ENCODE results near the gene PSMA5. TPM values are rescaled to one million over a fixed set of nuclear protein-coding genes. Genes with fewer than 3 reads are reported as not detected.

Gene PSMA5
- total RNA-seq, 5 donors from 2014 or later (not counting 1 experiment from before 2014, with no cell fraction given), result 41.1 to 91.2 (median 75.5) TPM

DNA sequence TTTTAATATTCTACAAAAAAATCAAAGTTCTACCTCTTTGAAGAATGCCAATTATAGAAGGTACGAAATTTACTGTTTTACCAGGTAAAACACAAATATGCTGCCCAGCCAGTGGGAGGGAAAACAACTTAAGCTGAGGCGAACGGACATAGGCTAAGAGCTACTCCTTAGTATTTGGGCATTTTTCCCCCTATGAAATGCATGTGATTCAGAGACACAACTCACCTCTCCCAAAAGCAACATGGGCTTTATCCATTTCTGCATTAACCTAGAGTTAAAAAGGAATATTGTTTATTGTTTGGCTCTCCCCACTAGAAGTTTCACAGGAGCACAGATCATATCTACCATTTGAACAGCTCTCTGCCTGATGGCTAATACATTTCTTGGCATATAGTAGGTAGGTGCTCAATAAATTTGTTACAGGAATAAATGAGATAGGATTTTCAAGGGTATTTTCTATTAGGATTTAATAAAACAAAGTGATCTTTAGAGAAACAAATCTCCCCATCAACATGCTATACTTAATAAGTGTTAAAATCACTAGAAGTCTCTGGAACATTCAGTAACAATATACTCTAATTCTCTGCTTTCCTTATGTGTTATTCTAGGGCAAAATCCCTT, 26.1 kb downstream of the PSMA5 start:
- no peak overlapping the region for H3K27ac Mint-ChIP-seq
- Histone ChIP-seq H3K4me3 (ENCODE audit: control insufficient read depth in 1 of 2, extremely low read depth in 1 of 2, low read length in 1 of 2) (no peak overlapping the region), H3K4me1 (ENCODE audit: control insufficient read depth in 1 of 2, extremely low read depth in 1 of 2, insufficient read depth in 2 of 2, low read length in 2 of 2) (peaks cover 7 to 14% of the 10 kb centered on the region in 2 experiments), H3K9me3 (no peaks in the 10 kb centered on the region), H3K36me3 (ENCODE audit: control insufficient read depth in 2 of 2, extremely low read depth in 1 of 2, insufficient read depth in 1 of 2, low read length in 1 of 2) (peaks cover 0 to 24% of the 10 kb centered on the region in 2 donors), H3K27me3 (replicated peaks in 1 of 2; ENCODE audit: control insufficient read depth in 2 of 2, extremely low read depth in 1 of 2, insufficient read depth in 2 of 2, low read length in 1 of 2) (peaks cover 0 to 25% of the 10 kb centered on the region in 2 experiments), H3K27ac (ENCODE audit: low read length) (no peak overlapping the region)
- H3K4me1 Mint-ChIP-seq, result peaks cover 19 to 27% (median 27%) of the 10 kb centered on the region in 3 donors
- CTCF ChIA-PET, result interaction anchor here (0.7 to 4.6 kb wide), 7 partner anchors 15 to 132 kb away, joined by 3 to 40 read pairs (median 5); partner anchors contain the start of gene PSRC1 (in 2 of the 2)
- no CpG with 5 or more reads among the region's 3 CpGs for WGBS (ENCODE audit: insufficient coverage)
- peaks cover 20 to 28% of the 10 kb centered on the region in 2 donors for H3K27me3 Mint-ChIP-seq
- H3K4me3 Mint-ChIP-seq, result no peak overlapping the region
- POLR2A ChIA-PET, result no interaction called here
- ATAC-seq (replicated peaks in 1 of 4) (no peak), DNase-seq (no peak)
- H3K9me3 Mint-ChIP-seq, result no peaks in the 10 kb centered on the region
- H3K36me3 Mint-ChIP-seq, result peaks cover 17% of the 10 kb centered on the region

DNA sequence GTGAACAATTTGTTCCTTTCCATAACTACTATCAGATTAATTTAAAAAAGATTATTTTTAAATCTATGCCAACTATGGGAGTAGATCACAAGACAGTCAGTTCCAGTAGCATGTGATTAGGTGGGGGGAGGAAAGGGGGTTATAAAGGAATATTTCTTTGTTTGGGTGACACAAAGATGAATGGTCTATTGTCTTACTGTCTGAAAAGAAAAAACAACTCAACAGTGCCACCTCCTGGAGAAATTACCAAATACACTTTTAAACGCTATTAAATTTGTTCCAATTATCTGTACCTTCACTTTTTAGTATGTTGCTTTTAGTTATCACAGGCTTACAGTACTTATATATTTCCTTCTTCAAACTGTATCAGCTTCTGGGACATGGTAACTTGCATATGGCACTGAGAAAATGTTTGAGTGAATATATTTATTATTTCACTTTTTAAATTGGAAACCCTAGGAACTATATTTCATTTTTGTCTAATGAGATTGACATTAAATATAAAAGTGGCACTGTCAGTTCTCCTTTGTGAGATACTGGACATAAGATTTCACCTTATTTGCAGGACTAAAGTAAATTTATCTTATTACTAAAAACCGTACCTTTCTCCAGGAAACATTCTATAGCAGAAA, 26.8 kb downstream of the PSMA5 start:
- Histone ChIP-seq H3K27ac (ENCODE audit: low read length) (no peak overlapping the region), H3K36me3 (ENCODE audit: control insufficient read depth in 2 of 2, extremely low read depth in 1 of 2, insufficient read depth in 1 of 2, low read length in 1 of 2) (peaks cover 0 to 24% of the 10 kb centered on the region in 2 donors), H3K4me1 (ENCODE audit: control insufficient read depth in 1 of 2, extremely low read depth in 1 of 2, insufficient read depth in 2 of 2, low read length in 2 of 2) (peaks cover 7 to 14% of the 10 kb centered on the region in 2 experiments), H3K9me3 (no peaks in the 10 kb centered on the region), H3K27me3 (replicated peaks in 1 of 2; ENCODE audit: control insufficient read depth in 2 of 2, extremely low read depth in 1 of 2, insufficient read depth in 2 of 2, low read length in 1 of 2) (peaks cover 0 to 27% of the 10 kb centered on the region in 2 experiments), H3K4me3 (ENCODE audit: control insufficient read depth in 1 of 2, extremely low read depth in 1 of 2, low read length in 1 of 2) (no peak overlapping the region)
- DNase-seq, result peak in 6 of 35 experiments; percentile 19 to 82 (median 28)
- ChIA-PET CTCF (interaction anchor here (0.6 to 4.6 kb wide), 14 partner anchors 10 to 1264 kb away, joined by 3 to 40 read pairs (median 6); partner anchors contain the start of gene PSRC1 (in 2 of the 2)), POLR2A (interaction anchor here (0.5 to 0.7 kb wide), 3 partner anchors 146 to 203 kb away, joined by 4 to 7 read pairs (median 6); no protein-coding TSS in a partner anchor)
- Mint-ChIP-seq H3K4me1 (peaks cover 12 to 21% (median 20%) of the 10 kb centered on the region in 3 donors), H3K9me3 (no peaks in the 10 kb centered on the region), H3K27me3 (peaks cover 26 to 35% of the 10 kb centered on the region in 2 donors), H3K4me3 (peak overlapping the region in 2 of 3 donors; percentile 46 to 83), H3K36me3 (peaks cover 11% of the 10 kb centered on the region), H3K27ac (no peak overlapping the region)
- WGBS (ENCODE audit: insufficient coverage), result no CpG with 5 or more reads among the region's 2 CpGs
- ATAC-seq (replicated peaks in 1 of 4), result no peak

DNA sequence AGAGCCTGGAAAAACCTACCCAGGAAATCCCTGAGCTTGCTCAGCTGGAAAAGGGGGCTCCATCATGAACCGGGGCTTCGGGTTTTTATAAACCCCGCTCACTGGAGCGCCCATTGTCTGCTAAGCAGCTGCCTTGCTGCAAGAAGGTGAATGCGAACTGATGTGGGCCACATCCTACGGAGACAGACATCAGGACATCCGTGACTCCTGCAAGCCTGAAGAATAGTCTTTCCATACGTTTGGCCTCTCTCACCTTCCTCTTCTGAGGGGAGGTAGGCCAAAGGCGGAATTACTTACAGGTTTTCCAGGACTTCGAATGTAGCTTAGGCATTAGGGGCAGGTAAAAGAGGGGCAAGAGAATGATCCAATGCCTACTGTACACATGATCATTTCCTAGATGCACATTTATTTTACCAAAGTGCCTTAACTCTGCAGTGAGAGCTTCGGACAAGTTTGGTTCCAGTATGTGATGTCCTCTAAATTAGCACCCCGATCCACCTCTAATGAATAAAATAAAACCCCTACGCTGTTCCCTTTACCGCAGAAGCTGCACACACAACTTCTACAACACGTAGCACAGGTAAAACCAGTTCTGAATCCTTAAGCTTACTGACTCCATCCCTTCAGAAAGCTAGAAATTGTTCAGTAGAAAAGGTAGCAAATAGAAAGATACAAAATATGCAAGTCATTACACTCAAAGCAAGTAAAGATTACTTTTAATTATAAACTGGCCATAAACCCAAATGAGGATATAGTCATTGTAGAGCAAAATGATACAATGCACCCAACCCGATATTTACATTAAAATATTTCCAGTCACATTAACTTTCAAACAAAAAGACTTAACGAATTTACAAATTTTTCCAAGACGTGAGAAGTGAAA, 27.7 kb downstream of the PSMA5 start:
- no peak overlapping the region for H3K27ac Mint-ChIP-seq
- H3K27me3 ChIP-seq (replicated peaks in 1 of 2; ENCODE audit: control insufficient read depth in 2 of 2, extremely low read depth in 1 of 2, insufficient read depth in 2 of 2, low read length in 1 of 2), result peaks cover 0 to 27% of the 10 kb centered on the region in 2 experiments
- H3K36me3 ChIP-seq (ENCODE audit: control insufficient read depth in 2 of 2, extremely low read depth in 1 of 2, insufficient read depth in 1 of 2, low read length in 1 of 2), result peaks cover 0 to 24% of the 10 kb centered on the region in 2 donors
- H3K9me3 ChIP-seq, result no peaks in the 10 kb centered on the region
- ATAC-seq (replicated peaks in 1 of 4), result no peak
- peak overlapping the region; percentile 37 to 61 for H3K4me3 ChIP-seq (ENCODE audit: control insufficient read depth in 1 of 2, extremely low read depth in 1 of 2, low read length in 1 of 2)
- DNase-seq, result peak in 1 of 35 experiments; percentile 12
- peak overlapping the region; percentile 75 to 83 (median 80) for H3K4me3 Mint-ChIP-seq
- peaks cover 8% of the 10 kb centered on the region for H3K36me3 Mint-ChIP-seq
- no peaks in the 10 kb centered on the region for H3K9me3 Mint-ChIP-seq
- WGBS (ENCODE audit: insufficient coverage), result 51% methylated on average over 7 of the region's 18 CpGs
- ChIA-PET POLR2A (interaction anchor here (0.5 to 0.7 kb wide), 4 partner anchors 106 to 204 kb away, joined by 3 to 7 read pairs (median 5); no protein-coding TSS in a partner anchor), CTCF (interaction anchor here (0.6 to 4.6 kb wide), 14 partner anchors 9 to 1265 kb away, joined by 3 to 40 read pairs (median 6); partner anchors contain the start of gene PSRC1 (in 1 of the 2))
- no peak overlapping the region for H3K27ac ChIP-seq (ENCODE audit: low read length)
- peaks cover 7 to 14% of the 10 kb centered on the region in 2 experiments for H3K4me1 ChIP-seq (ENCODE audit: control insufficient read depth in 1 of 2, extremely low read depth in 1 of 2, insufficient read depth in 2 of 2, low read length in 2 of 2)
- peaks cover 26 to 39% of the 10 kb centered on the region in 2 donors for H3K27me3 Mint-ChIP-seq
- peaks cover 11 to 21% (median 20%) of the 10 kb centered on the region in 3 donors for H3K4me1 Mint-ChIP-seq

DNA sequence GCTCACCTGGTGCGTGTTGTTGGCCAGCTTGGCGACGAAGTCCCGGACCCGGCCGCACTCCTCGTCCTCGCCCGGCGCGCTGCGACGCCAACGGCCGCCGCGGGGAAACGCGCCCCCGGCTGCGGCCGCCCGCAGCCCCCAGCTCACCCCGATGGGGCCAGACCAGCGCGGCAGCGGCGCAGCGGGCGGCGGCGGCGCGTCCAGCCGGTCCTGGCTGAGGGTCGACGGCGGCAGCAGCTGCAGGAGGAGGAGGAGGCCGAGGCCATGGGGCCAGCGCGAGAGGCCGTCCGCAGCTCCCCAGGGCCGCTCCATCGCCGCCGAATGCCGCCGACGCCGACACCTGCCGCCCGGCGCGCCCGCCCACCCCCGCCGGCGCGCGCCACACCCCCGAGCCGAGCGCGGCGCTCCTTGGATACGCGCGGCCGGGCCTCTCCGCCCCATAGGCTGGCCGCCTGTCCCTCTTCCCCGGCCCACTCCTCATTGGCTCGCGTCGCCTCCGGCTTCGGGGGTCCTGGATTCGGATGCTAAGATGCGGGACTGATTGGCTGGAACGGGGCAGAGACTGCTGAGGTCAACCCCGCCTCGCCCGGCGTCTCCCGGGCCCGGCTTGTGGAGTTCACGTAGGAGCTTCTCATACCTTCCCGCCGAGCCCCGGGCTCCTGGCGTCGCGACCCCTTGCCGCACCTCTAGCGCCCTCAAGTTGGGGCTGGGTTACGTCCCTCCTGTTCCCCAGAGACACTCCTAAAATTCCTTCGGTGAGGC, 28.5 kb downstream of the PSMA5 start, which contains the start of gene SORT1:
SORT1 (minus strand) TSS at position 338 of the 762 bp plus-strand sequence; CDS start at position 312, 26 bp downstream.
- Histone ChIP-seq H3K9me3 (no peaks in the 10 kb centered on the region), H3K4me3 (ENCODE audit: control insufficient read depth in 1 of 2, extremely low read depth in 1 of 2, low read length in 1 of 2) (peak within 1 kb of the TSS; percentile 37 to 61), H3K27me3 (replicated peaks in 1 of 2; ENCODE audit: control insufficient read depth in 2 of 2, extremely low read depth in 1 of 2, insufficient read depth in 2 of 2, low read length in 1 of 2) (peaks cover 0 to 27% of the 10 kb centered on the region in 2 experiments), H3K4me1 (ENCODE audit: control insufficient read depth in 1 of 2, extremely low read depth in 1 of 2, insufficient read depth in 2 of 2, low read length in 2 of 2) (peaks cover 7 to 14% of the 10 kb centered on the region in 2 experiments), H3K27ac (ENCODE audit: low read length) (no peak within 1 kb of the TSS), H3K36me3 (ENCODE audit: control insufficient read depth in 2 of 2, extremely low read depth in 1 of 2, insufficient read depth in 1 of 2, low read length in 1 of 2) (peaks cover 0 to 18% of the 10 kb centered on the region in 2 donors)
- Mint-ChIP-seq H3K4me3 (peak within 1 kb of the TSS; percentile 78 to 86 (median 80)), H3K27me3 (peaks cover 33 to 44% of the 10 kb centered on the region in 2 donors), H3K27ac (no peak within 1 kb of the TSS), H3K36me3 (peaks cover 7% of the 10 kb centered on the region), H3K4me1 (peaks cover 11 to 21% (median 20%) of the 10 kb centered on the region in 3 donors), H3K9me3 (no peaks in the 10 kb centered on the region)
- ChIA-PET POLR2A (interaction anchor here in 1 of 2 donors (0.6 kb wide), 2 partner anchors 107 to 112 kb away, joined by 3 to 8 read pairs; no protein-coding TSS in a partner anchor), CTCF (interaction anchor here (0.6 to 4.6 kb wide), 9 partner anchors 8 to 307 kb away, joined by 3 to 40 read pairs (median 5); partner anchors contain the start of gene PSRC1 (in 1 of the 2))
- peak; percentile 91 to 99 (median 94) for ATAC-seq (replicated peaks in 1 of 4)
- DNase-seq, result peak; percentile 12 to 71 (median 45)
- under 1% methylated on average over 98 of the region's 98 CpGs for WGBS (ENCODE audit: insufficient coverage)

DNA sequence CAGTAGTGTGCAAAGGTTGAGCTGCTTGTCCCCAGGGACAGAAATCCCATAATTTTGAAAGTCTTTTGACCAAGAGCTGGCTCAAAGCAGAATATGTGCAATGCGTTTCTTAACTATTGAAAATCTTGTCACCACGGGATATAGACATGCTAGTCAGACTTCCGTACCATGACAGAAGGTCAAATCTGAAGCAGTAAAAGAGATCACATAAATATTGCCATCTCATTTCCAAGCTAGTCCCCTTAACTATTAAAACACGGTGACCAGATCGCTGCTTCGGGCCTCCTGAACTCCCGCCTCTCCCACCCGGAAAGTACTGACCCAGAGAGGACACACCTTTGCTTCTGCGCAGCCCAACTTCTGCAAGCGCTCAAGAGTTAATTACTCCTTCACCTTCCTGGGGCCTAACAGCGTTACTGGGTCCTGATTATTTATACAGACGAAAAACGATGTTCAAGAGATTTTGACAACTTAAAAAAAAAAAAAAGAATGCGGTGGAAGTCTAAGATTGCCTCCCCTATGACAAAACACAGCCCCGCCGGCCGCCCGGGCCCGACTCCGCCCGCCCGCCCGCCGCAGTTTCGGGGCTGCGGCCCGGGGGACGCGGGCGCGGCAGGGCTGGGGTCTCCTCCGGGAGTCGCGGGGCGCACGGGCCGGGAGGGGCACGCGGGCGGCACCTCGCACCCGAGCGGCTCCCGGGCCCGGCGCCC, 29.2 kb downstream of the PSMA5 start:
- Histone ChIP-seq H3K9me3 (no peaks in the 10 kb centered on the region), H3K36me3 (ENCODE audit: control insufficient read depth in 2 of 2, extremely low read depth in 1 of 2, insufficient read depth in 1 of 2, low read length in 1 of 2) (peaks cover 0 to 14% of the 10 kb centered on the region in 2 donors), H3K4me1 (ENCODE audit: control insufficient read depth in 1 of 2, extremely low read depth in 1 of 2, insufficient read depth in 2 of 2, low read length in 2 of 2) (peaks cover 7 to 14% of the 10 kb centered on the region in 2 experiments), H3K27ac (ENCODE audit: low read length) (no peak overlapping the region), H3K4me3 (ENCODE audit: control insufficient read depth in 1 of 2, extremely low read depth in 1 of 2, low read length in 1 of 2) (peak overlapping the region in 1 of 2 donors; percentile 42), H3K27me3 (replicated peaks in 1 of 2; ENCODE audit: control insufficient read depth in 2 of 2, extremely low read depth in 1 of 2, insufficient read depth in 2 of 2, low read length in 1 of 2) (peaks cover 0 to 27% of the 10 kb centered on the region in 2 experiments)
- Mint-ChIP-seq H3K9me3 (no peaks in the 10 kb centered on the region), H3K36me3 (peaks cover 6% of the 10 kb centered on the region), H3K4me1 (peaks cover 11 to 21% (median 20%) of the 10 kb centered on the region in 3 donors), H3K4me3 (peak overlapping the region; percentile 78 to 86 (median 80)), H3K27me3 (peaks cover 38 to 51% of the 10 kb centered on the region in 2 donors), H3K27ac (no peak overlapping the region)
- ATAC-seq (replicated peaks in 1 of 4) (peak in 3 of 4 experiments; percentile 27 to 34 (median 34)), DNase-seq (peak in 4 of 35 experiments; percentile 1 to 20 (median 12))
- WGBS (ENCODE audit: insufficient coverage), result 11% methylated on average over 41 of the region's 46 CpGs
- ChIA-PET CTCF (interaction anchor here in 1 of 2 donors (0.5 to 2.1 kb wide), 3 partner anchors 120 to 136 kb away, joined by 3 to 5 read pairs (median 4); no protein-coding TSS in a partner anchor), POLR2A (no interaction called here)
